Epithelial cell of prostate (primary cell): ENCODE results near the gene WNT7A.

Source experiments
- DNase-seq: peaks from one replicate; pipeline ENCODE4 v3.0.0-alpha.2; 2011; ENCODE audit warnings: low read depth, low spot score
- H3K27ac ChIP-seq: fragments of 450-650 bp; 2 replicates; pipeline ENCODE4 v1.5.1; 2017; ENCODE audit warnings: mild to moderate bottlenecking

Gene WNT7A

GRCh38 chr3:13801361-13802204, 78.3 kb downstream of the WNT7A start:
- DNase-seq: peak; percentile 56
- peak overlapping the region; percentile 36 for H3K27ac ChIP-seq

GRCh38 chr3:13800064-13800463, 79.8 kb downstream of the WNT7A start:
- H3K27ac ChIP-seq: no peak overlapping the region
- no peak for DNase-seq

GRCh38 chr3:13798401-13798800, 81.5 kb downstream of the WNT7A start:
- H3K27ac ChIP-seq: no peak overlapping the region
- DNase-seq: no peak

- H3K27ac ChIP-seq: no peak overlapping the region
- no peak for DNase-seq
These were observed 83.0 kb downstream of the WNT7A start for GRCh38 chr3:13796701-13797460.

- DNase-seq: no peak
- H3K27ac ChIP-seq: no peak overlapping the region
These were observed 84.1 kb downstream of the WNT7A start for GRCh38 chr3:13795816-13796215.

- no peak overlapping the region for H3K27ac ChIP-seq
- no peak for DNase-seq
These were observed 85.5 kb downstream of the WNT7A start for GRCh38 chr3:13794322-13794721.

- H3K27ac ChIP-seq: no peak overlapping the region
- DNase-seq: no peak
These were observed 86.4 kb downstream of the WNT7A start for GRCh38 chr3:13793451-13793850.

GRCh38 chr3:13792512-13793371, 87.1 kb downstream of the WNT7A start:
- no peak for DNase-seq

GRCh38 chr3:13792051-13792490, 87.8 kb downstream of the WNT7A start:
- DNase-seq: no peak
- no peak overlapping the region for H3K27ac ChIP-seq

More at GRCh38 chr3:13792512-13793371, 87.1 kb downstream of the WNT7A start:
- H3K27ac ChIP-seq: no peak overlapping the region

- H3K27ac ChIP-seq: no peak overlapping the region
- DNase-seq: no peak
These were observed 88.4 kb downstream of the WNT7A start for GRCh38 chr3:13791198-13792050.

GRCh38 chr3:13790376-13791197, 89.3 kb downstream of the WNT7A start:
- no peak overlapping the region for H3K27ac ChIP-seq
- DNase-seq: no peak

- no peak for DNase-seq
- no peak overlapping the region for H3K27ac ChIP-seq
These were observed 91.1 kb downstream of the WNT7A start for GRCh38 chr3:13788522-13789424.

- no peak overlapping the region for H3K27ac ChIP-seq
- DNase-seq: no peak
These were observed 92.2 kb downstream of the WNT7A start for GRCh38 chr3:13787533-13788132.

GRCh38 chr3:13786811-13787210, 93.1 kb downstream of the WNT7A start:
- no peak overlapping the region for H3K27ac ChIP-seq
- DNase-seq: no peak

GRCh38 chr3:13785853-13786436, 93.9 kb downstream of the WNT7A start:
- DNase-seq: no peak
- H3K27ac ChIP-seq: no peak overlapping the region

- H3K27ac ChIP-seq: no peak overlapping the region
- DNase-seq: no peak
These were observed 94.5 kb downstream of the WNT7A start for GRCh38 chr3:13785351-13785750.

GRCh38 chr3:13783476-13783875, 96.4 kb downstream of the WNT7A start:
- H3K27ac ChIP-seq: no peak overlapping the region
- DNase-seq: no peak
